Ascending aorta (tissue), 2 donors: ENCODE data around the gene CPNE4. TPM values are rescaled to one million over a fixed set of nuclear protein-coding genes. Genes with fewer than 3 reads are reported as not detected.

ENCODE experiments used
- DNase-seq, 2 donors: peaks; one replicate each; pipeline ENCODE4 v3.0.0-alpha.2; 2019; ENCODE audit warnings: low spot score in 2 of 2
- H3K27ac ChIP-seq, 2 donors: fragments of 200-600 bp; sonication (generic); one replicate each; pipeline ENCODE4 v1.5.1; 2016 to 2017; ENCODE audit warnings: mild to moderate bottlenecking in 1 of 2
- H3K27me3 ChIP-seq: fragments of 200-600 bp; sonication (generic); one replicate; pipeline ENCODE4 v1.5.1; 2017
- H3K36me3 ChIP-seq, 2 donors: fragments of 200-600 bp; sonication (generic); one replicate each; pipeline ENCODE4 v1.5.1; 2016
- H3K4me1 ChIP-seq, 2 donors: fragments of 200-600 bp; sonication (generic); one replicate each; pipeline ENCODE4 v1.5.1; 2016 to 2017; ENCODE audit warnings: mild to moderate bottlenecking in 1 of 2
- H3K4me3 ChIP-seq, 2 donors: fragments of 200-600 bp; sonication (generic); one replicate each; pipeline ENCODE4 v1.5.1; 2016 to 2017; ENCODE audit warnings: mild to moderate bottlenecking in 1 of 2
- H3K9me3 ChIP-seq, 2 donors: fragments of 200-600 bp; sonication (generic); one replicate each; pipeline ENCODE4 v1.5.1; 2016
- intact Hi-C: fragments of 100-400 bp; cut with DNase I; formaldehyde crosslinking; loops from one replicate; pipeline ENCODE4 v1.15.1; 2023
- total RNA-seq: library from RNA; depleted of rRNA; stranded (reverse); fragments of >200 nt; gene quantifications from one replicate; pipeline ENCODE4 v1.1.0, GENCODE V29; 2016
- TF ChIP-seq, protein P1 (sequence below), 3 experiments: fragments of 200-600 bp in 2 of 3; fragments of 450-650 bp in 1 of 3; sonication (generic) in 2 of 3; IDR thresholded peaks; one replicate each; pipeline ENCODE4 v1.5.1; 2016 to 2019; ENCODE audit warnings: antibody characterized with exemption in 3 of 3, mild to moderate bottlenecking in 1 of 3, moderate library complexity in 1 of 3

The CPNE4 gene
- total RNA-seq, 1 donor from 2014 or later = not detected

DNA sequence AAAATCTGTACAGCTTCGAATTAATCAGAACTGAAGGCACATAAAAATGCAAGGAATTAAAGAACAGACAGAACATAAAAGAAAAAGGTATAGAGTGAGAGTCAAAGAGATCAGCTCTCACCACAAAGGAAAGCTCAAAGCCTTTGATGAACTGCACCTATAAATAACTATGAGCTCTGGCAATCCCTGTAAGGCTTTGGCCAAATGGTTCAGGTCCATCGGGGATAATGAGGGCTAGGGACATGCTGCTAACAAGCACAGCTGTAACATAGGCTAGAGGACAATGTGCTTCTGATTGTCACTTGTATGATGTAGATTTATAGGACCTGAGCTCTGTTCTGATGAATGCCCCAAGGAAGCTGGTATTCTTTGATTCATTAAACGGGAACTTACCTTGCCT is 418.1 kb downstream of the CPNE4 start:
- no peak for DNase-seq
- Histone ChIP-seq H3K9me3 (no peaks in the 10 kb centered on the region), H3K27ac (no peak overlapping the region), H3K27me3 (no peaks in the 10 kb centered on the region), H3K4me3 (no peak overlapping the region), H3K4me1 (no peaks in the 10 kb centered on the region), H3K36me3 (no peaks in the 10 kb centered on the region)
- intact Hi-C loops = no loop called here
- TF ChIP-seq, protein P1, sequence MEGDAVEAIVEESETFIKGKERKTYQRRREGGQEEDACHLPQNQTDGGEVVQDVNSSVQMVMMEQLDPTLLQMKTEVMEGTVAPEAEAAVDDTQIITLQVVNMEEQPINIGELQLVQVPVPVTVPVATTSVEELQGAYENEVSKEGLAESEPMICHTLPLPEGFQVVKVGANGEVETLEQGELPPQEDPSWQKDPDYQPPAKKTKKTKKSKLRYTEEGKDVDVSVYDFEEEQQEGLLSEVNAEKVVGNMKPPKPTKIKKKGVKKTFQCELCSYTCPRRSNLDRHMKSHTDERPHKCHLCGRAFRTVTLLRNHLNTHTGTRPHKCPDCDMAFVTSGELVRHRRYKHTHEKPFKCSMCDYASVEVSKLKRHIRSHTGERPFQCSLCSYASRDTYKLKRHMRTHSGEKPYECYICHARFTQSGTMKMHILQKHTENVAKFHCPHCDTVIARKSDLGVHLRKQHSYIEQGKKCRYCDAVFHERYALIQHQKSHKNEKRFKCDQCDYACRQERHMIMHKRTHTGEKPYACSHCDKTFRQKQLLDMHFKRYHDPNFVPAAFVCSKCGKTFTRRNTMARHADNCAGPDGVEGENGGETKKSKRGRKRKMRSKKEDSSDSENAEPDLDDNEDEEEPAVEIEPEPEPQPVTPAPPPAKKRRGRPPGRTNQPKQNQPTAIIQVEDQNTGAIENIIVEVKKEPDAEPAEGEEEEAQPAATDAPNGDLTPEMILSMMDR (IDR thresholded peaks at IDR 0.05) = no peak

DNA sequence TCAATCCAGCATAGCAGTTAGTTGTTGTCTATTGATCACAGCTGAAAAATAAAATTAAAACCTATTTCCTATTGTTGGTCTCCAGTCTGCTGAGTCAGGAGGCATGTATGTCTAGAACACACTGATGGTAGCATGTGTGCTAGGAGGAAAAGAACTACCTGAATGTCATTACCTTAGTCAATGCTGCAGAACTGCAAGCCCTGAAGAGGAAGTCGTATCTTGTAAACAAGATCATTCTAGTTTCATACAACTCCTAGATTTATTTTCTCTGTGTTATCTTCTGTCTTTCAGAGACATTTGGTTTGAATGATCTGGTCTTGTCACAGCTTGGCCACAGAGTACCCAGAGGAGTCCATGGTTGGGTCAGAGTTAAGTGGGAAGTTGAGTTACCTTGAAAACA is 422.1 kb downstream of the CPNE4 start:
- no peak for DNase-seq
- TF ChIP-seq, protein P1 (IDR thresholded peaks at IDR 0.05) = no peak
- H3K9me3 ChIP-seq = no peaks in the 10 kb centered on the region
- H3K4me3 ChIP-seq = no peak overlapping the region
- H3K36me3 ChIP-seq = no peaks in the 10 kb centered on the region
- no peak overlapping the region for H3K27ac ChIP-seq
- intact Hi-C loops = no loop called here
- H3K27me3 ChIP-seq = no peaks in the 10 kb centered on the region
- H3K4me1 ChIP-seq = no peaks in the 10 kb centered on the region

DNA sequence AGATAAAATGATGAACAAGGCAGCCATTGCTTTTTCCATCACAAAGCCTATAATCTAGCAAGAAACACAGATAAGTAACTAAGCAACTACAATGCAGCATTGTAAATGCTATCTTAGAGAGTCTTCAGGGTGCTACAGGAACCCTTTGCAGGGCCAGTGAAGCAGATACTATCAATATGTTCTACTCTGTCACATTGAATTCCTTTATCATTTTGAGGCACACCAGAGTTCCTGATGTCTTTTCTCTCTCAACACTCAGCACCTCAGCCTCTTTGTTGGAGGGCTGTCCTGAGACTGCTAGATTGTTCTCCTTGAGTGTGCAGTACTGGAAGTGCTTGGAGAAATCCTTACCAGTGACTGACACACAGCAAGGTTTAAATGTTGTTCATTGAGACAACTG is 424.6 kb downstream of the CPNE4 start:
- DNase-seq = no peak
- no peaks in the 10 kb centered on the region for H3K36me3 ChIP-seq
- TF ChIP-seq, protein P1 (IDR thresholded peaks at IDR 0.05) = no peak
- no peak overlapping the region for H3K4me3 ChIP-seq
- no peaks in the 10 kb centered on the region for H3K9me3 ChIP-seq
- no peak overlapping the region for H3K27ac ChIP-seq
- no peaks in the 10 kb centered on the region for H3K27me3 ChIP-seq
- H3K4me1 ChIP-seq = no peaks in the 10 kb centered on the region
- intact Hi-C loops = no loop called here

DNA sequence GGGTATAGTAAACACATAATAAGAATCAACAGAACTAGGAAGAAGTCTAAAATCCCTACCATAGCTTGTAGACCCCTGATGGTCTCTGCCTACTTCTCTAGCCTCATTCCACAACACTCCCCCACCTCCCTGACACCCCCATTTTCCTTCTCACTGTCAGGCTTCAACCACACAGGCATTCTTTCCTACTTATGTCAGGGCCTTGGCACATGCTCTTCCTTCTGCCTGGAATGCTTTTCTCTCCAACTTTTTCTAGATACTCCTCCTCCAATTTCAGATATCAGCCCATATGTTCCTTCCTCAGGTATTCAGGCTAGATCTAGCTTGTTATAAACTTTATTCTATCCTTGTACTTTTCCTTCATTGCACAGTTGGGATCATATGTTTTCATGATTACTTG is 426.1 kb downstream of the CPNE4 start:
- H3K9me3 ChIP-seq = no peaks in the 10 kb centered on the region
- no peaks in the 10 kb centered on the region for H3K4me1 ChIP-seq
- no peaks in the 10 kb centered on the region for H3K27me3 ChIP-seq
- no peak overlapping the region for H3K27ac ChIP-seq
- H3K4me3 ChIP-seq = no peak overlapping the region
- TF ChIP-seq, protein P1 (IDR thresholded peaks at IDR 0.05) = no peak
- intact Hi-C loops = no loop called here
- DNase-seq = no peak
- no peaks in the 10 kb centered on the region for H3K36me3 ChIP-seq

DNA sequence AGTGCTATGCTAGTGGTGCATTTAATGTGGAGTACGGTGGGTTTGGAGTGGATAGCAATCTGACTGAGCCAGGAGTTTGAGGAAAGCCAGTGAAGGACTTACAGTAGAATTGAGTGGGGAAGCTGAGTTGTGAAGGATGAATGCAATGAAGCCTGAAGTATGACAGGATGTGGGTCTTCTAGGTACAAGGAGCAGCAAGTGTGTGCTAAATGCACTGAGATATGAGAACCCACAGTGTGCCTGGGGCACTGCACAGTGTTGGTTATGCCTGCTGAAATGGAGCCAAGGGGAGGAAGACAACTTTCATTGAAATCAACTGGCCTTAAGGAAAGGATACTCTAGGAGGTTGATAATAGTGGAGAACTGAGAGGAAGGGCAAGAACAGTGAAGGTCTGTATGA is 426.5 kb downstream of the CPNE4 start:
- Histone ChIP-seq H3K9me3 (no peaks in the 10 kb centered on the region), H3K4me3 (no peak overlapping the region), H3K4me1 (no peaks in the 10 kb centered on the region), H3K36me3 (no peaks in the 10 kb centered on the region), H3K27ac (no peak overlapping the region), H3K27me3 (no peaks in the 10 kb centered on the region)
- DNase-seq = no peak
- intact Hi-C loops = no loop called here
- TF ChIP-seq, protein P1 (IDR thresholded peaks at IDR 0.05) = no peak

DNA sequence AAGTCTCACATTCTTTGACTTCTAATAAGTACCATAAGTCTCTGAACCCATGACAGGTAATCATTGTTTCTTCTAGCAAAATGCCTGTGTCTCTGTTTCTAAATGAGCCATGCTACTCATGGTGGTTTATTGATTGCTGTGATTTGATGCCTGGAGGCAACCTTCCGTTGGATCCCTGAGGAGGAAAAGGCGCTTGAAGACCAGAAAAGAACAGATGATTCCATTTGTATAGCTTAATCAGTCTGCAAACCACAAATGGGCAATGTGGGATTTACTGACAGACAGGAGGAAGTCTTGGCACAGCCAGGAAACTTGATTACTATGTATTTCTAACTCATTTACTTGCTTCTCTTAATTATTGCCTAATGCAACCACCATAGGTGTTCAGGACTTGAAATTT is 428.9 kb downstream of the CPNE4 start:
- Histone ChIP-seq H3K9me3 (no peaks in the 10 kb centered on the region), H3K4me3 (no peak overlapping the region), H3K27me3 (no peaks in the 10 kb centered on the region), H3K36me3 (no peaks in the 10 kb centered on the region), H3K4me1 (no peaks in the 10 kb centered on the region), H3K27ac (no peak overlapping the region)
- intact Hi-C loops = no loop called here
- no peak for DNase-seq
- TF ChIP-seq, protein P1 (IDR thresholded peaks at IDR 0.05) = no peak
